Measurements from ENCODE around the gene TMEM209.
"Not testable (repeated sequence)": the region's sequence is repeated elsewhere in the genome, so short reads cannot be mapped to it uniquely, and the experiment has no call there.

Gene TMEM209

GRCh38 chr7:130141884-130142653 is 63.1 kb downstream of the TMEM209 start:
- no peak for DNase-seq

GRCh38 chr7:130141161-130141883 is 63.9 kb downstream of the TMEM209 start:
- peak; percentile 29 to 30 for DNase-seq

- no peak for DNase-seq
These were observed 64.5 kb downstream of the TMEM209 start for GRCh38 chr7:130140551-130141160.

- no peak for DNase-seq
These were observed 65.8 kb downstream of the TMEM209 start for GRCh38 chr7:130139193-130139960.

GRCh38 chr7:130137207-130137606 is 68.0 kb downstream of the TMEM209 start:
- no peak for DNase-seq

GRCh38 chr7:130136579-130137167 is 68.5 kb downstream of the TMEM209 start:
- no peak for DNase-seq

- no peak for DNase-seq
These were observed 69.7 kb downstream of the TMEM209 start for GRCh38 chr7:130135208-130136205.

GRCh38 chr7:130134726-130135125 is 70.5 kb downstream of the TMEM209 start:
- DNase-seq: no peak

- no peak for DNase-seq
These were observed 71.0 kb downstream of the TMEM209 start for GRCh38 chr7:130134106-130134636.

- DNase-seq: no peak
These were observed 72.0 kb downstream of the TMEM209 start for GRCh38 chr7:130133029-130133782.

GRCh38 chr7:130131964-130132875 is 73.0 kb downstream of the TMEM209 start:
- no peak for DNase-seq

- no peak for DNase-seq
These were observed 73.9 kb downstream of the TMEM209 start for GRCh38 chr7:130131191-130131834.

GRCh38 chr7:130129011-130129411 is 76.2 kb downstream of the TMEM209 start:
- no peak for DNase-seq

- DNase-seq: no peak
These were observed 77.3 kb downstream of the TMEM209 start for GRCh38 chr7:130127821-130128317.

- no peak for DNase-seq
These were observed 77.8 kb downstream of the TMEM209 start for GRCh38 chr7:130127404-130127803.

- DNase-seq: not testable (repeated sequence)
These were observed 78.4 kb downstream of the TMEM209 start for GRCh38 chr7:130126840-130127239.

GRCh38 chr7:130124711-130125110 is 80.5 kb downstream of the TMEM209 start:
- no peak for DNase-seq

- DNase-seq: no peak
These were observed 81.7 kb downstream of the TMEM209 start for GRCh38 chr7:130123501-130123900.

All from bone marrow (tissue), 2 donors.